GM18951 (cell line): ENCODE results near the gene ARHGAP6.
A peak's percentile ranks its signal among the peaks of the same experiment; 100 is the strongest.

Experiments used
- POLR2A ChIP-seq: IDR thresholded peaks from 4 replicates; pipeline ENCODE4 v1.6.1; 2011; ENCODE audit warnings: mild to moderate bottlenecking; ENCODE audit not compliant: insufficient read length, insufficient read depth; ENCODE audit errors: extremely low read depth
- in situ Hi-C: fragments of 300-500 bp; cut with MboI; formaldehyde crosslinking; loops from one replicate; pipeline ENCODE4 v1.12.0; 2022; ENCODE audit warnings: low sequenced_read_pairs, mixed read lengths, inconsistent platforms; ENCODE audit not compliant: unreplicated experiment

ARHGAP6 gene

GRCh38 chrX:11665168-11666111 is at the start of gene ARHGAP6:
Gene ARHGAP6 (minus strand): TSS chrX:11665920. CDS start chrX:11664828, 1,092 bp downstream.
- in situ Hi-C loops, result no loop called here
- peak; percentile 19 for TF ChIP-seq POLR2A

- in situ Hi-C loops, result no loop called here
- TF ChIP-seq POLR2A, result no peak
Measured at GRCh38 chrX:11704725-11705495, 39.2 kb upstream of the ARHGAP6 start.

GRCh38 chrX:11703855-11704254 is 38.1 kb upstream of the ARHGAP6 start:
- no peak for TF ChIP-seq POLR2A
- in situ Hi-C loops, result no loop called here

GRCh38 chrX:11702965-11703631 is 37.4 kb upstream of the ARHGAP6 start:
- TF ChIP-seq POLR2A, result no peak

GRCh38 chrX:11702420-11702819 is 36.7 kb upstream of the ARHGAP6 start:
- in situ Hi-C loops, result no loop called here
- no peak for TF ChIP-seq POLR2A

More at GRCh38 chrX:11702965-11703631, 37.4 kb upstream of the ARHGAP6 start:
- in situ Hi-C loops, result no loop called here

- no peak for TF ChIP-seq POLR2A
- in situ Hi-C loops, result no loop called here
Measured at GRCh38 chrX:11698702-11699101, 33.0 kb upstream of the ARHGAP6 start.

GRCh38 chrX:11688201-11688600 is 22.5 kb upstream of the ARHGAP6 start:
- TF ChIP-seq POLR2A, result no peak
- in situ Hi-C loops, result no loop called here

- no peak for TF ChIP-seq POLR2A
- in situ Hi-C loops, result no loop called here
Measured at GRCh38 chrX:11687157-11687556, 21.4 kb upstream of the ARHGAP6 start.

GRCh38 chrX:11683057-11683456 is 17.3 kb upstream of the ARHGAP6 start:
- in situ Hi-C loops, result no loop called here
- no peak for TF ChIP-seq POLR2A

- TF ChIP-seq POLR2A, result no peak
- in situ Hi-C loops, result no loop called here
Measured at GRCh38 chrX:11678158-11678557, 12.4 kb upstream of the ARHGAP6 start.

- in situ Hi-C loops, result no loop called here
- no peak for TF ChIP-seq POLR2A
Measured at GRCh38 chrX:11672213-11672612, 6.5 kb upstream of the ARHGAP6 start.

GRCh38 chrX:11670316-11670715 is 4.6 kb upstream of the ARHGAP6 start:
- TF ChIP-seq POLR2A, result no peak
- in situ Hi-C loops, result no loop called here
